GM12878 (cell line): ENCODE results near the gene ANO2. TPM values are rescaled to one million over a fixed set of nuclear protein-coding genes. Genes with fewer than 3 reads are reported as not detected.

Experiments
- CUX1 ChIP-seq: IDR thresholded peaks from 2 replicates; pipeline ENCODE4 v1.6.1; 2012; ENCODE audit warnings: improper control_type of control experiment, low read depth, low read length; ENCODE audit not compliant: insufficient replicate concordance
- HDGF ChIP-seq: fragments of 450-650 bp; IDR thresholded peaks from 2 replicates; pipeline ENCODE4 v1.6.1; 2016; ENCODE audit warnings: antibody characterized with exemption
- IRF4 ChIP-seq: IDR thresholded peaks from 2 replicates; pipeline ENCODE4 v1.6.1; 2011; ENCODE audit warnings: low read depth, low read length
- PKNOX1 ChIP-seq: fragments of 450-650 bp; IDR thresholded peaks from 2 replicates; pipeline ENCODE4 v1.6.1; 2016; ENCODE audit warnings: mild to moderate bottlenecking
- SMC3 ChIP-seq: IDR thresholded peaks from 2 replicates; pipeline ENCODE4 v1.6.1; 2011; ENCODE audit warnings: low read length, improper control_type of control experiment, borderline replicate concordance
- polyA plus RNA-seq, 11 experiments: library from polyadenylated mRNA; depleted of rRNA in 4 of 11; unstranded in 6 of 11; stranded (reverse) in 5 of 11; fragments of >200 nt; fragmentation: Nextera tagmentation in 4 of 11; fragmentation: Illumina TruSeq in 1 of 11; extraction: Ambion mirVana in 4 of 11; extraction: Trizol in 1 of 11; gene quantifications; 1 replicate in 1 of 11; 2 replicates in 10 of 11; pipeline versions ENCODE4 v1.2.1 to v1.2.3, GENCODE V29; 2011 to 2016; ENCODE audit warnings: inconsistent platforms in 2 of 11, missing spikeins in 2 of 11, low read depth in 1 of 11
- total RNA-seq, 4 experiments: library from RNA; depleted of rRNA in 3 of 4; stranded (reverse); fragments of >200 nt in 3 of 4; fragmentation: Illumina TruSeq in 1 of 4; extraction: Trizol in 1 of 4; gene quantifications; 2 replicates each; pipeline versions ENCODE4 v1.2.1 to v1.2.3, GENCODE V29; 2013 to 2021

ANO2 gene
- total and polyA plus RNA-seq, 10 of the 15 experiments (the other 5 are each of a cell fraction or from before 2014, with no cell fraction given) = not detected

GRCh38 chr12:5796171-5796958 lies 148.7 kb downstream of the ANO2 start (continued):
- TF ChIP-seq IRF4 (no peak), SMC3 (peak; percentile 28; the same call in 1 of the 2 replicates), PKNOX1 (no peak), HDGF (0 out of 2 replicates have a peak, but pooled peaks have one; percentile 38), CUX1 (no peak)
